ENCODE results near the gene SELENOI. TPM values are rescaled to one million over a fixed set of nuclear protein-coding genes. Genes with fewer than 3 reads are reported as not detected.
"Not testable (repeated sequence)": the region's sequence is repeated elsewhere in the genome, so short reads cannot be mapped to it uniquely, and the experiment has no call there.

Gene SELENOI
- total RNA-seq, 1 donor from 2014 or later, result 51.8 TPM

- peaks cover 22% of the 10 kb centered on the region for H3F3A ChIP-seq (ENCODE audit: low read depth)
- H3K9ac ChIP-seq, result no peak overlapping the region
- peaks cover 2% of the 10 kb centered on the region for H3K36me3 Mint-ChIP-seq
- peaks cover 6% of the 10 kb centered on the region for H4K20me1 ChIP-seq (ENCODE audit: low read depth)
- H3K27me3 Mint-ChIP-seq (ENCODE audit: insufficient read depth, low read depth), result no peaks in the 10 kb centered on the region
- no peak overlapping the region for H3K4me3 ChIP-seq
- H3K9me3 ChIP-seq (ENCODE audit: low read depth), result no peaks in the 10 kb centered on the region
- H3K36me3 ChIP-seq, result no peaks in the 10 kb centered on the region
- DNase-seq (ENCODE audit: low spot score), result no peak
- H3K27ac ChIP-seq, result no peak overlapping the region
- no peak overlapping the region for H3K4me2 ChIP-seq
- H3K4me1 ChIP-seq, result peaks cover 19% of the 10 kb centered on the region
- TF ChIP-seq CTCF (IDR thresholded peaks at IDR 0.05) (no peak), EZH2 (IDR thresholded peaks at IDR 0.05) (no peak), EZH2phosphoT487 (IDR thresholded peaks at IDR 0.05) (no peak)
- H3K79me2 ChIP-seq (ENCODE audit: low read depth), result peaks cover 63% of the 10 kb centered on the region
- H3K4me3 Mint-ChIP-seq, result no peak overlapping the region
- no peaks in the 10 kb centered on the region for H3K27me3 ChIP-seq
- H3K9me3 Mint-ChIP-seq, result no peaks in the 10 kb centered on the region
- no peak overlapping the region for H3K27ac Mint-ChIP-seq
- H2AFZ ChIP-seq (replicated peaks), result no peak overlapping the region
- H3K4me1 Mint-ChIP-seq, result peaks cover 23% of the 10 kb centered on the region
Measured at GRCh38 chr2:26363958-26364357, 18.0 kb downstream of the SELENOI start.

GRCh38 chr2:26364669-26365068 lies 18.7 kb downstream of the SELENOI start:
- peaks cover 55% of the 10 kb centered on the region for H3K79me2 ChIP-seq (ENCODE audit: low read depth)
- peaks cover 2% of the 10 kb centered on the region for H3K36me3 Mint-ChIP-seq
- H2AFZ ChIP-seq (replicated peaks), result no peak overlapping the region
- TF ChIP-seq EZH2phosphoT487 (IDR thresholded peaks at IDR 0.05) (no peak), EZH2 (IDR thresholded peaks at IDR 0.05) (no peak), CTCF (IDR thresholded peaks at IDR 0.05) (no peak)
- peaks cover 29% of the 10 kb centered on the region for H3F3A ChIP-seq (ENCODE audit: low read depth)
- H3K27ac Mint-ChIP-seq, result no peak overlapping the region
- no peaks in the 10 kb centered on the region for H3K9me3 ChIP-seq (ENCODE audit: low read depth)
- H3K4me2 ChIP-seq, result no peak overlapping the region
- no peak overlapping the region for H3K9ac ChIP-seq
- H3K4me3 ChIP-seq, result no peak overlapping the region
- H3K27ac ChIP-seq, result no peak overlapping the region
- H3K27me3 ChIP-seq, result no peaks in the 10 kb centered on the region
- no peaks in the 10 kb centered on the region for H3K27me3 Mint-ChIP-seq (ENCODE audit: insufficient read depth, low read depth)
- H3K4me3 Mint-ChIP-seq, result no peak overlapping the region
- peaks cover 26% of the 10 kb centered on the region for H3K4me1 ChIP-seq
- DNase-seq (ENCODE audit: low spot score), result no peak
- H3K9me3 Mint-ChIP-seq, result no peaks in the 10 kb centered on the region
- H3K4me1 Mint-ChIP-seq, result peaks cover 30% of the 10 kb centered on the region
- H4K20me1 ChIP-seq (ENCODE audit: low read depth), result peaks cover 3% of the 10 kb centered on the region
- H3K36me3 ChIP-seq, result no peaks in the 10 kb centered on the region

GRCh38 chr2:26366957-26367356 lies 21.0 kb downstream of the SELENOI start:
- H3K4me2 ChIP-seq, result no peak overlapping the region
- no peak for TF ChIP-seq EZH2phosphoT487 (IDR thresholded peaks at IDR 0.05)
- no peak for TF ChIP-seq CTCF (IDR thresholded peaks at IDR 0.05)
- no peak for TF ChIP-seq EZH2 (IDR thresholded peaks at IDR 0.05)
- peaks cover 33% of the 10 kb centered on the region for H3K79me2 ChIP-seq (ENCODE audit: low read depth)
- no peak overlapping the region for H3K4me3 Mint-ChIP-seq
- DNase-seq (ENCODE audit: low spot score), result no peak
- H2AFZ ChIP-seq (replicated peaks), result no peak overlapping the region
- H3K36me3 ChIP-seq, result peaks cover 3% of the 10 kb centered on the region
- no peak overlapping the region for H3K9ac ChIP-seq
- H3K9me3 Mint-ChIP-seq, result no peaks in the 10 kb centered on the region
- H3K4me1 Mint-ChIP-seq, result peaks cover 31% of the 10 kb centered on the region
- H3K27ac ChIP-seq, result no peak overlapping the region
- peaks cover 29% of the 10 kb centered on the region for H3F3A ChIP-seq (ENCODE audit: low read depth)
- H3K9me3 ChIP-seq (ENCODE audit: low read depth), result no peaks in the 10 kb centered on the region
- H4K20me1 ChIP-seq (ENCODE audit: low read depth), result no peaks in the 10 kb centered on the region
- no peak overlapping the region for H3K27ac Mint-ChIP-seq
- no peaks in the 10 kb centered on the region for H3K27me3 Mint-ChIP-seq (ENCODE audit: insufficient read depth, low read depth)
- no peak overlapping the region for H3K4me3 ChIP-seq
- peaks cover 26% of the 10 kb centered on the region for H3K4me1 ChIP-seq
- H3K27me3 ChIP-seq, result no peaks in the 10 kb centered on the region
- H3K36me3 Mint-ChIP-seq, result peaks cover 6% of the 10 kb centered on the region

GRCh38 chr2:26369664-26370063 lies 23.7 kb downstream of the SELENOI start:
- not testable (repeated sequence) for H2AFZ ChIP-seq (replicated peaks); DNase-seq (ENCODE audit: low spot score); H3K79me2 ChIP-seq (ENCODE audit: low read depth); H3K9ac ChIP-seq; H3K4me3 ChIP-seq; H3K27me3 ChIP-seq; H3K27me3 Mint-ChIP-seq (ENCODE audit: insufficient read depth, low read depth); H3K9me3 ChIP-seq (ENCODE audit: low read depth); H4K20me1 ChIP-seq (ENCODE audit: low read depth); H3K9me3 Mint-ChIP-seq
- Mint-ChIP-seq H3K4me3 (peak overlapping the region; percentile 24), H3K27ac (peak overlapping the region; percentile 78), H3K36me3 (peaks cover 17% of the 10 kb centered on the region), H3K4me1 (peaks cover 31% of the 10 kb centered on the region)
- Histone ChIP-seq H3K27ac (peak overlapping the region; percentile 82), H3K4me2 (peak overlapping the region; percentile 43), H3F3A (ENCODE audit: low read depth) (peaks cover 24% of the 10 kb centered on the region), H3K4me1 (peaks cover 26% of the 10 kb centered on the region), H3K36me3 (peaks cover 20% of the 10 kb centered on the region)

GRCh38 chr2:26370909-26371308 lies 25.0 kb downstream of the SELENOI start:
- H3K36me3 Mint-ChIP-seq, result peaks cover 25% of the 10 kb centered on the region

More at GRCh38 chr2:26370909-26371308, 25.0 kb downstream of the SELENOI start:
- not testable (repeated sequence) for H3K4me3 ChIP-seq; DNase-seq (ENCODE audit: low spot score); H3K4me3 Mint-ChIP-seq; H3K9me3 ChIP-seq (ENCODE audit: low read depth); H4K20me1 ChIP-seq (ENCODE audit: low read depth); H2AFZ ChIP-seq (replicated peaks); H3K4me2 ChIP-seq; H3K27me3 ChIP-seq; H3K27ac Mint-ChIP-seq; H3K27ac ChIP-seq; H3K79me2 ChIP-seq (ENCODE audit: low read depth); H3K9me3 Mint-ChIP-seq; H3K27me3 Mint-ChIP-seq (ENCODE audit: insufficient read depth, low read depth); H3K9ac ChIP-seq
- H3K4me1 ChIP-seq, result peaks cover 26% of the 10 kb centered on the region
- H3K36me3 ChIP-seq, result peaks cover 29% of the 10 kb centered on the region
- peaks cover 23% of the 10 kb centered on the region for H3F3A ChIP-seq (ENCODE audit: low read depth)
- H3K4me1 Mint-ChIP-seq, result peaks cover 31% of the 10 kb centered on the region
